Ishikawa (cell line): ENCODE results near the gene DCAF4.

Experiments
- EP300 ChIP-seq: IDR thresholded peaks from 2 replicates; pipeline ENCODE4 v1.6.1; 2012; ENCODE audit warnings: borderline replicate concordance
- MAX ChIP-seq: IDR thresholded peaks from 2 replicates; pipeline ENCODE4 v1.6.1; 2012
- RAD21 ChIP-seq: IDR thresholded peaks from 2 replicates; pipeline ENCODE4 v1.6.1; 2012; ENCODE audit warnings: low read depth
- TAF1 ChIP-seq: IDR thresholded peaks from 2 replicates; pipeline ENCODE4 v1.6.1; 2012; ENCODE audit warnings: low read depth, mild to moderate bottlenecking
- TEAD4 ChIP-seq: IDR thresholded peaks from 2 replicates; pipeline ENCODE4 v1.6.1; 2012
- USF1 ChIP-seq: IDR thresholded peaks from 2 replicates; pipeline ENCODE4 v1.6.1; 2012
- YY1 ChIP-seq: IDR thresholded peaks from 2 replicates; pipeline ENCODE4 v1.6.1; 2012; ENCODE audit warnings: low read depth

- TF ChIP-seq TEAD4 (no peak), YY1 (no peak), TAF1 (no peak), EP300 (no peak), USF1 (no peak), MAX (no peak), RAD21 (no peak)
These were observed 41.9 kb upstream of the DCAF4 start for GRCh38 chr14:72884386-72884785.
